Right lobe of liver (tissue), 4 donors: ENCODE results near the gene CRISP2.

Experiments used
- CTCF ChIP-seq, 4 donors: fragments of 200-600 bp in 3 of 4; fragments of 450-650 bp in 1 of 4; IDR thresholded peaks; one replicate each; pipeline versions ENCODE4 v1.5.1 to v1.8.0; 2016 to 2022; ENCODE audit warnings: antibody characterized with exemption in 4 of 4, mild to moderate bottlenecking in 2 of 4
- POLR2A ChIP-seq: fragments of 450-650 bp; IDR thresholded peaks from one replicate; pipeline ENCODE4 v1.6.1; 2017; ENCODE audit warnings: antibody characterized with exemption, mild to moderate bottlenecking
- donor health status: DM: no; HTN: no; CAD: no.
- donor health status: DM: no; HTN: no; CAD: no.
- donor health status: DM: no; HTN: yes; CAD: no.

DNA sequence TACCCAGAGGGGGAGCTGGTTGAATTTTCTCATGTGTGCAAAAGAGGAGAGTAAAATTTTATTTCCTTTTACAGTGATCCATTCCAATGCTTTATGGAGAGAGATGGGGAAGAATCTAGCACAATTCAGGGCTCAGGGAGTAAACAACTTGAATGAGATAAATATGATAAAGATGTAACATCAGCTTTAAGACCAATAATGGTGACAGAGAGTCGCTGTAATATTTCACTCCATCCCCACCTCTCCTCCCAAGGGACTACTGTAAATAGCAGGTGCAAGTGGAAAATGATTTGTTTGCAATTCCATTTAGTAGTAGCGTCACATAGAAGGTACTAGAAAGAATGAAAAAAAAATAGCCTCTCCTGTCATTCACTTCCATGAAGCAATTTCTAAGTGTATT lies 26.1 kb upstream of the CRISP2 start:
- TF ChIP-seq CTCF (IDR thresholded peaks at IDR 0.05) (no peak), POLR2A (no peak)
